Colonic mucosa (tissue), 4 donors: ENCODE measurements around the gene ADGRD1. TPM values are rescaled to one million over a fixed set of nuclear protein-coding genes. Genes with fewer than 3 reads are reported as not detected.

Experiments used
- DNase-seq: peaks from one replicate; pipeline ENCODE4 v3.0.0-alpha.2; 2020
- H3K27ac ChIP-seq: fragments of 200-600 bp; one replicate; pipeline ENCODE4 v1.8.0; 2021
- H3K27me3 ChIP-seq: fragments of 200-600 bp; one replicate; pipeline ENCODE4 v1.8.0; 2021
- H3K36me3 ChIP-seq: fragments of 200-600 bp; one replicate; pipeline ENCODE4 v1.8.0; 2021
- H3K4me1 ChIP-seq: fragments of 200-600 bp; one replicate; pipeline ENCODE4 v1.8.0; 2021; ENCODE audit warnings: mild to moderate bottlenecking
- H3K4me3 ChIP-seq: fragments of 200-600 bp; one replicate; pipeline ENCODE4 v1.8.0; 2021
- H3K9ac ChIP-seq, 2 donors: one replicate each; pipeline ENCODE4 v1.7.0; 2013; ENCODE audit warnings: control low read depth in 2 of 2, low read depth in 2 of 2, low read length in 2 of 2
- H3K9me3 ChIP-seq: fragments of 200-600 bp; one replicate; pipeline ENCODE4 v1.8.0; 2021
- intact Hi-C: fragments of 100-400 bp; cut with DNase I; formaldehyde crosslinking; loops from one replicate; pipeline ENCODE4 v1.14.1; 2022
- total RNA-seq, 2 donors: library from RNA; stranded (reverse); fragmentation: NEBNext Ultra II Directional in 1 of 2; extraction: Animal tissue kit (Norgen Biotek cat#: 25700) in 1 of 2; gene quantifications; one replicate each; pipeline ENCODE4 v1.2.1, GENCODE V29; 2021
- TF ChIP-seq, protein P1 (sequence below): fragments of 200-600 bp; IDR thresholded peaks from one replicate; pipeline ENCODE4 v1.8.0; 2022; ENCODE audit warnings: antibody characterized with exemption, mild to moderate bottlenecking
- donor health status: healthy.
- donor health status: DM: no; HTN: no; CAD: no.
- donor health status: DM: no; HTN: no; CAD: no.

Gene ADGRD1
- total RNA-seq, 2 donors from 2014 or later: 3.5 to 3.6 TPM

DNA sequence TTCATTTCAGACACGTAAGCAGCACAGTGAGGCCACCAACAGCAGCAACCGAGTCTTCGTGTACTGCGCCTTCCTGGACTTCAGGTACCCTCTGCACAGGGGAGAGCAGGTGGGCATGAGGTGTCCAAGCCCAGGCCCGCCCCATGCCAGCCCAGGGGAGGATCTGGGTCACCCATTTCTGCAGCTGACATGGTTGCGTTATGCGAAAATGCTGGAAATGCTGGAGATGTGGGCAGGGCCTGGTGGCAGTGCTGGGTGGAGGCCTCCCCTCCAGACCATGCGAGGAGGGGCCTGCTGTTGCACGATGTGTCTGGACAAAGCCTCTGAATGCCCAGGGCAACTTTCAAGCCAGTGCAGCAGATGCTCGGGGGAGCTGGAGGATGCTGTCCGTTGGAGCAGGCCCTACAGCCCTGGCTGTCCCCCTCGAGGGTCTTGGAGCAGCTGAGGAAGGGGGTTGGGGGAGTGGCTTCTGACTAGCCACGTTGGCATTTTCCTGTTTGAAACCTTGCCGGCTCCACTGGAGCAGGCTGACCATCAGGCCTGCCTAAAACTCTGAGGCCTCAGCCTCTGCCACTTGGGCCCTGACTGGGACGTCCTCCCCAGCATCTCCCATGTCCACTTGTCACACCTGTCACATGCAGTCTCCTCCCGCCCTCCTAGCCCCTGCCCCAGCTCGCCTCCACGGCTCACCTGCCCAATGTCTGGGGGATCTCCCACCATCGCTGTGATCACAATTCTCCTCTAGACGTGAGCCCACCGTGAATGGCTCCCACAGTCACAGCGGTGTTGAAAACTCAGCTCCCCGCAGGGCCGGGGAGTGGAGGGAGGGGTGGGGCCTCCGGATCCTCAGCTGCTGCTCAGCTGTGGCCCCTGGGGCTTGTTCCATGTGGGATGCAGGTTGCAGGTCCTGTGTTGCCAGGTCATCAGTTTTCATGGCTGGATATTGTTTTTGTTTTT, 123.4 kb downstream of the ADGRD1 start:
- no peak for DNase-seq
- no peak overlapping the region for H3K4me3 ChIP-seq
- TF ChIP-seq, protein P1, sequence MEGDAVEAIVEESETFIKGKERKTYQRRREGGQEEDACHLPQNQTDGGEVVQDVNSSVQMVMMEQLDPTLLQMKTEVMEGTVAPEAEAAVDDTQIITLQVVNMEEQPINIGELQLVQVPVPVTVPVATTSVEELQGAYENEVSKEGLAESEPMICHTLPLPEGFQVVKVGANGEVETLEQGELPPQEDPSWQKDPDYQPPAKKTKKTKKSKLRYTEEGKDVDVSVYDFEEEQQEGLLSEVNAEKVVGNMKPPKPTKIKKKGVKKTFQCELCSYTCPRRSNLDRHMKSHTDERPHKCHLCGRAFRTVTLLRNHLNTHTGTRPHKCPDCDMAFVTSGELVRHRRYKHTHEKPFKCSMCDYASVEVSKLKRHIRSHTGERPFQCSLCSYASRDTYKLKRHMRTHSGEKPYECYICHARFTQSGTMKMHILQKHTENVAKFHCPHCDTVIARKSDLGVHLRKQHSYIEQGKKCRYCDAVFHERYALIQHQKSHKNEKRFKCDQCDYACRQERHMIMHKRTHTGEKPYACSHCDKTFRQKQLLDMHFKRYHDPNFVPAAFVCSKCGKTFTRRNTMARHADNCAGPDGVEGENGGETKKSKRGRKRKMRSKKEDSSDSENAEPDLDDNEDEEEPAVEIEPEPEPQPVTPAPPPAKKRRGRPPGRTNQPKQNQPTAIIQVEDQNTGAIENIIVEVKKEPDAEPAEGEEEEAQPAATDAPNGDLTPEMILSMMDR: no peak
- no peaks in the 10 kb centered on the region for H3K9me3 ChIP-seq
- H3K9ac ChIP-seq: no peak overlapping the region
- intact Hi-C loops: no loop called here
- H3K27me3 ChIP-seq: no peaks in the 10 kb centered on the region
- no peaks in the 10 kb centered on the region for H3K4me1 ChIP-seq
- no peaks in the 10 kb centered on the region for H3K36me3 ChIP-seq
- H3K27ac ChIP-seq: no peak overlapping the region

- Histone ChIP-seq H3K36me3 (no peaks in the 10 kb centered on the region), H3K9ac (no peak overlapping the region), H3K9me3 (no peaks in the 10 kb centered on the region), H3K4me1 (no peaks in the 10 kb centered on the region), H3K27me3 (no peaks in the 10 kb centered on the region), H3K4me3 (no peak overlapping the region), H3K27ac (no peak overlapping the region)
- no peak for DNase-seq
- intact Hi-C loops: no loop called here
- TF ChIP-seq, protein P1: no peak
Observed at GRCh38 chr12:131077931-131078391, 124.3 kb downstream of the ADGRD1 start.

DNA sequence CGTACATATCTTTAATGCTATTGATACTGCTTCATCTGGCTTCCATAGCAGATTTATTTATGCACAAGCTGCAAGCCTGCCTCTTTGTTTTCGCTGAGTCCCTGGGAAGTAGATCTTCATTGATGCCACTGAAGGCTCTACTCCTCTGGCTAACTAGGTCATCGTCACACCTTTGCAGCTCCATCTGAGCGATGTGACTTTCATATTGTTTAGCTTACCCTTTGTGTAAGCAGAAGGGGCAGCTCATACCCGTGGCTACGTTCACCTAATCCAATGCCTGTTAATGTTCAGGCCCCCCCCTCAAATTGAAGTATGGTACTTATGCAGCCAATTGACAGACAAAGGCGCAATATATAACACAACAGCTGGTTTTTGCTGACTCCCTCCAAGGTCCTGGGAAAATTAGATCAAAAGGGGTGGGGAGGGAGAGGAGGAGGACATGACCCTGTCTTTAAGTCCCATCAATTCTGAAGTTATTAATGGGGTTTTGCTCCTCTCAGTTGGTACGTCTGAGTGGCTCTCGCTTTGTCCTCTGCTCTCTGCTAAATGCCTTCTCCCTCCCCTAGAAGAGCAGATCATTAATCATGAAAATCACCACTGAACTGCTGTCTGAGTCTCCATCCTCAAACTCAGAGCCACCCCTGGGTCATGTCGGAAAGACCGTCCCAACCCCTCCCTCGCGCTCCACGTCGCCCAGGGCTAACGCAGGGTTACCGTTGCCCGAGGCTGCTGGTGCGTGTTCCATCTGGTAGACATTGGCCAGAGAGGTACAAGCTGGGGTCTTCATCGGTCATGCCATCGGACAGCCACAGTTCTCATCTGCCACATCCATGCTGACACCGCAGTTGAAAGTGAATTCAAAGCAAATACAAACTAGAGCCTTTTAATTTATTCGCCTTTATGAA, 128.8 kb downstream of the ADGRD1 start:
- Histone ChIP-seq H3K4me3 (no peak overlapping the region), H3K4me1 (no peaks in the 10 kb centered on the region), H3K36me3 (no peaks in the 10 kb centered on the region), H3K27me3 (no peaks in the 10 kb centered on the region), H3K9ac (no peak overlapping the region), H3K27ac (no peak overlapping the region), H3K9me3 (no peaks in the 10 kb centered on the region)
- TF ChIP-seq, protein P1: no peak
- no peak for DNase-seq
- intact Hi-C loops: no loop called here

- no peak overlapping the region for H3K9ac ChIP-seq
- H3K27me3 ChIP-seq: no peaks in the 10 kb centered on the region
- H3K36me3 ChIP-seq: no peaks in the 10 kb centered on the region
- no peaks in the 10 kb centered on the region for H3K4me1 ChIP-seq
- no peaks in the 10 kb centered on the region for H3K9me3 ChIP-seq
- no peak overlapping the region for H3K27ac ChIP-seq
- intact Hi-C loops: no loop called here
- H3K4me3 ChIP-seq: no peak overlapping the region
- TF ChIP-seq, protein P1: no peak
- DNase-seq: no peak
Observed at GRCh38 chr12:131084341-131085011, 130.8 kb downstream of the ADGRD1 start.
